WI38 (cell line): ENCODE measurements around the gene HTR2A.

ENCODE experiments used
- H3K4me3 ChIP-seq: 2 replicates; pipeline ENCODE4 v1.5.1; 2011; ENCODE audit warnings: low read depth, mild to moderate bottlenecking, control low read depth, low read length
- TF ChIP-seq, protein P1 (sequence below): IDR thresholded peaks from 2 replicates; pipeline ENCODE4 v1.5.1; 2012; ENCODE audit warnings: low read depth, mild to moderate bottlenecking, control low read depth, low read length

The HTR2A gene

DNA sequence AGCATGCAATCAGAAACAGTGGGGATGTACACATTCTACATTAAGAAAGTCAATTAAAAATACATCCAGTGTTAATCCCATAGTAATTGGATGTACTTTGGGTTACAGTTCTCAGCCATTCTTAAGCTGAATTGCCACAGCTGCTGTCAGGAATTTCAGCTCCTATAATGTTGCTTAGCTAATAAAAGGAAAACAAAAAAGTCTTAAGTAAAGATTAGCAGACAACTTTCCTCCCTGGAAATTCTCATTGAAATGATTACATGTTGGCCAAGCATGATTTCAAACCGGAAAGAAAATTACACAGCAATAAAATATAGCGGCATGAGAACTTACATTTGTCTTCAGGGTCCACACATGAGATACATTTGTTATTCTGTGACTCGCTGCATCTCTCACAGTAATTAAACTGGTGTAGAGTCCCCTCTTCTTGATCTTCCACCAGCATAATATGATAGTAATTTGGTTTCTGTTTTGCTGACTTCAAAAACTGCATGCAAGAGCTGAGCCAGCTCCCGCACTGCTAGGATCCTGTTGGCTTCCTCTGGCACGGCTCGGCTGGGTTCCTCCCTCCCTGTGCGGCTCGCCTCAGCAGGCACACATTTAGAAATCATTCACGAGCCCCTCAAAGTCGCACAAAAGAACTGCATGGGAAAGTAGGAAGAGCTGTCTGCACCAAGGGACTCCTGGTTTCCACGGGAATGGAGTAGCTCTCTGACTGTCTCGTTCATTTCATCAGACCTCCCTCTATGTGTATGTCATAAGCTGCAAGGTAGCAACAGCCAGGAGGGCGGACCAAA, at the start of gene HTR2A:
TSS of gene HTR2A (minus strand) at position 713 of the 797 bp plus-strand sequence. CDS start 1,147 bp downstream, outside the sequence.
- TF ChIP-seq, protein P1, sequence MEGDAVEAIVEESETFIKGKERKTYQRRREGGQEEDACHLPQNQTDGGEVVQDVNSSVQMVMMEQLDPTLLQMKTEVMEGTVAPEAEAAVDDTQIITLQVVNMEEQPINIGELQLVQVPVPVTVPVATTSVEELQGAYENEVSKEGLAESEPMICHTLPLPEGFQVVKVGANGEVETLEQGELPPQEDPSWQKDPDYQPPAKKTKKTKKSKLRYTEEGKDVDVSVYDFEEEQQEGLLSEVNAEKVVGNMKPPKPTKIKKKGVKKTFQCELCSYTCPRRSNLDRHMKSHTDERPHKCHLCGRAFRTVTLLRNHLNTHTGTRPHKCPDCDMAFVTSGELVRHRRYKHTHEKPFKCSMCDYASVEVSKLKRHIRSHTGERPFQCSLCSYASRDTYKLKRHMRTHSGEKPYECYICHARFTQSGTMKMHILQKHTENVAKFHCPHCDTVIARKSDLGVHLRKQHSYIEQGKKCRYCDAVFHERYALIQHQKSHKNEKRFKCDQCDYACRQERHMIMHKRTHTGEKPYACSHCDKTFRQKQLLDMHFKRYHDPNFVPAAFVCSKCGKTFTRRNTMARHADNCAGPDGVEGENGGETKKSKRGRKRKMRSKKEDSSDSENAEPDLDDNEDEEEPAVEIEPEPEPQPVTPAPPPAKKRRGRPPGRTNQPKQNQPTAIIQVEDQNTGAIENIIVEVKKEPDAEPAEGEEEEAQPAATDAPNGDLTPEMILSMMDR: no peak
- peak within 1 kb of the TSS; percentile 52 for H3K4me3 ChIP-seq

DNA sequence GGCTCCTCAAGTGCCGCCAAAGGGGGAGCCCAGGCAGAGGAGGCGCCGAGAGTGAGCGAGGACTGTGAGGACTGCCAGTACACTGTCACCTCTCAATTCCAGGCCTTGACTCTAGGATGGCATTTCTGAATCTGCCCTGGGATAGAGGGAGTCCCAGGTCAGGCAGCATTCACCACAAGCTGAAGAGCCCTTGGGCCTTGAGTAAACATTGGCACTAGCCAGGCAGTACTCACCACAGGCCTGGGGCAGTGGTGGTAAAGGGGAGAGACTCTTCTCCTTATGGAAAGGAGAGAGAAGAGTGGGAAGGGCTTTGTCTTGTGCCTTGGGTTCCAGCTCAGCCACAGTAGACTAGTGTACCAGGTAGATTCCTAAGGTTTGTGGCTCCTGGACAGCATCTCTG, 39.7 kb upstream of the HTR2A start:
- TF ChIP-seq, protein P1: no peak
- no peak overlapping the region for H3K4me3 ChIP-seq

DNA sequence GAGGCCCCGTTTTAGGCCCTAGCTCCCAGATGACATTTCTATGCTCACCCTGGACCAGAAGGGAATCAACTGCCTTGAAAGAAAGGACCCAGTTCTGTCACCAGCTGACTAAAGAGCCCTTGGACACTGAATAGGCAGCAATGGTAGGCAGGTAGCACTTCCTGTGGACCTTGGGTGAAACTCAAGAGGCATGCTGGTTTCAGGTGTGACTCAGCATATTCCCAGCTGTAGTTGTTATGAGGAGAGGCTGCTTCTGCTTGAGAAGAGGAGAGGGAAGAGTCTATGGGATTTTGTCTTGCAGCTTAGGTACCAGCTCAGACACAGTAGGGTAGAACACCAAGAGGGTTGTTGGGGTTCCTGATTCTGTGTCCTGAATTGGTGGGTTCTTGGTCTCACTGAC, 37.9 kb upstream of the HTR2A start:
- H3K4me3 ChIP-seq: no peak overlapping the region
- TF ChIP-seq, protein P1: no peak

DNA sequence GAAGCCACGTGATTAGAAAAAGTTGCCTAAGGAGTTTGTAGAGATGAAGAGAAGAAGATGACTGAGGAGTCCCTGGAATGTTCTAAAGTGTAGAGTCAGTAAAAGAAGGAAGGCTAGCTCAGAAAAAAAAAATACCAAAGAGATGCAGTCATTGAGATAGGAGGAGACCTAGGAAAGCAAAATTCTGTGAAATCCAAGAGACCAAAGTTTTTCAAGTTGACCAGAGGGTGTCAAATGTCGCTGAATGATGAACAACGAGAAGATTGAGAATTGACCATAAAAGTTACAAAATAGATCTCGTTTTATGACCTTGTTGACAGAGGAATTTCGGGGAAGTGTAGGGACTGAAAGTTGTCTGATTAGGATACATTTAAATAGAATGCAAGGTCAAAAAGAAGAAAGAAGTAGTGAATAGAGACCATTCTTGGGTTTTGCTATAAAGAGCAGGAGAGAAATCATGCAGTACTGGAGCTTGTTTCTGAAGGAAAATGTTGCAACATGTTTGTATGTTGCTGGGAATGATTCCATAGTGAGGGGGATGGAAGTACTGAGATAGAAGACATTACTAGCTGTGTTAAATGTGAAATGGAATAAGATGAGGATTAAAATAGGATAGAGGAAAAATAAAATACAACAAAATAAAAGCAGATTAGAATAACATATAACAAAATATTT, 30.2 kb upstream of the HTR2A start:
- TF ChIP-seq, protein P1: no peak
- H3K4me3 ChIP-seq: no peak overlapping the region

DNA sequence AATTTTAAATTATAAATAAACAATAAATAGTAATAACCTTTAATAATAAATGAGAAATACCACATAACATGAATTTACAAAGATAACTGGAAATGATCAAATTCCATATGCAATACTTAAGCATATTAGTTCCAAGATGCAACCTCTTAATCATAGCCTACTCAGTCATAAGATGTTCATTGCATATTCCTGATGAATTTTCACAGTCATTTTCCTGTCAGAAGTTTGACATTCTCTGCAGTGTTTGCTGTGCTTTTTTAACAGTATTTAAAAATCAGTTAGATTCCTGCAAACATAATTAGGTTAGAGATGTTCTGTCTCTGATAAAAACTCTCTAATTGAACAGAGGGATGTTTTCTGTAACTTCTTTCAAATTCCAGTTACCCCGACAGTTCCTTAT, 28.6 kb upstream of the HTR2A start:
- no peak overlapping the region for H3K4me3 ChIP-seq
- TF ChIP-seq, protein P1: no peak

DNA sequence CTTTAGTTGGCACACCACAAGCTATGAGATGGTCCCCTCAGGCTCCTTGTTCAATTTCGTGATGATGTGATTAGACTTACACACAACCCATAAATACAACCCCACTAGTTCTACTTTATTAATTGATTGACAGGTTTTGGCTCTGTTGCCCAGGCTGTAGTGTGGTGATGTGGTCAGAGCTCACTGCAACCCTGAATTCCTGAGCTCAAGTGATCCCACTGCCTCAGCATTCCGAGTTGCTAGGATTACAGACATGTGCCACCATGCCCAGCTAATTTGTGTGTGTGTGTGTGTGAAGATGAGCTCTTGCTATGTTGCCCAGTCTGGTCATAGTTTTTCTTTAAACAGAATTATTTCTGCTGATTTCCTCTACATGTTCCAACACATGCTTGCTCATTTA, 17.5 kb upstream of the HTR2A start:
- H3K4me3 ChIP-seq: no peak overlapping the region
- TF ChIP-seq, protein P1: no peak

DNA sequence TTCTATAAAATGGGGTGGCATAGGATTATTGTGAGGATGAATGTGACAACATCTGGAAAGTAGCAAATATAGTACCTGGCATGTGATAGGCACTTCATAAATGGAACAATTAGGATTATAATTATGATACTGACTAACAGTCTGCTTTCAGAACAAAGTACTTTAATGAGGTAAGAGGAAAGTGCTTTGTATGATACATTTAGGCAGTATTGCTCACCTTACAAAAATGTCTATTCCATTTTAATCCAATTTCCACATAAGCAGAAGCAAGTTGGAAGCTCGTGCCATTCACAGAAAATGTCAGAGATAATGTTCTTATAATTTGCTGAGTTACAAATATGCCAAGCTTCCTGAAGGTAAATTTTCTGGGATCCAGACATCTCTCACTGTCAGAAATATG, 16.9 kb upstream of the HTR2A start:
- TF ChIP-seq, protein P1: no peak
- H3K4me3 ChIP-seq: no peak overlapping the region
